MM.1S (cell line): ENCODE measurements around the gene MPDU1.

ENCODE experiments used
- DNase-seq: peaks from one replicate; pipeline ENCODE4 v3.0.0-alpha.2; 2015
- H2AFZ ChIP-seq: fragments of 300-600 bp; sonication (generic); 2 replicates; pipeline ENCODE4 v1.6.0; 2016; ENCODE audit warnings: antibody characterized with exemption, low read length
- H3F3A ChIP-seq: fragments of 300-600 bp; sonication (generic); 2 replicates; pipeline ENCODE4 v1.6.1; 2016; ENCODE audit warnings: mild to moderate bottlenecking, antibody characterized with exemption, low read length, moderate library complexity, mixed read lengths; ENCODE audit not compliant: insufficient read depth
- H3K27ac ChIP-seq: fragments of 300-600 bp; sonication (generic); 2 replicates; pipeline ENCODE4 v1.5.1; 2016; ENCODE audit warnings: mild to moderate bottlenecking, low read length
- H3K27me3 ChIP-seq: fragments of 300-600 bp; sonication (generic); replicated peaks from 2 replicates; pipeline ENCODE4 v1.6.0; 2016; ENCODE audit warnings: low read length; ENCODE audit not compliant: insufficient read depth
- H3K36me3 ChIP-seq: fragments of 300-600 bp; sonication (generic); replicated peaks from 2 replicates; pipeline ENCODE4 v1.6.1; 2016; ENCODE audit warnings: mild to moderate bottlenecking, low read length, mixed read lengths; ENCODE audit not compliant: insufficient read depth
- H3K4me1 ChIP-seq: fragments of 300-600 bp; sonication (generic); 2 replicates; pipeline ENCODE4 v1.6.1; 2016; ENCODE audit warnings: low read length, mixed read lengths
- H3K4me2 ChIP-seq: fragments of 300-600 bp; sonication (generic); 2 replicates; pipeline ENCODE4 v1.6.0; 2016; ENCODE audit warnings: low read depth, low read length
- H3K4me3 ChIP-seq: fragments of 300-600 bp; sonication (generic); 2 replicates; pipeline ENCODE4 v1.5.1; 2016; ENCODE audit warnings: low read length, mixed read lengths
- H3K79me2 ChIP-seq: fragments of 300-600 bp; sonication (generic); 2 replicates; pipeline ENCODE4 v1.6.1; 2016; ENCODE audit warnings: mixed run types, low read length, mixed read lengths
- H3K9ac ChIP-seq: fragments of 300-600 bp; sonication (generic); 2 replicates; pipeline ENCODE4 v1.6.1; 2016; ENCODE audit warnings: low read length, mixed read lengths
- H3K9me2 ChIP-seq: fragments of 300-600 bp; sonication (generic); replicated peaks from 2 replicates; pipeline ENCODE4 v1.6.1; 2016; ENCODE audit warnings: mild to moderate bottlenecking, low read length, mixed read lengths; ENCODE audit not compliant: insufficient read depth
- H3K9me3 ChIP-seq: fragments of 300-600 bp; sonication (generic); replicated peaks from 2 replicates; pipeline ENCODE4 v1.6.1; 2016; ENCODE audit warnings: mild to moderate bottlenecking, low read length, mixed read lengths; ENCODE audit not compliant: insufficient read depth
- H4K20me1 ChIP-seq: fragments of 300-600 bp; sonication (generic); 2 replicates; pipeline ENCODE4 v1.6.1; 2016; ENCODE audit warnings: mild to moderate bottlenecking, low read length, moderate library complexity, mixed read lengths; ENCODE audit not compliant: insufficient read depth
- EZH2 ChIP-seq: fragments of 300-600 bp; sonication (generic); optimal IDR thresholded peaks from 2 replicates; pipeline ENCODE3; 2017; ENCODE audit warnings: low read depth, mild to moderate bottlenecking, antibody characterized with exemption, low read length, mixed read lengths
- EZH2phosphoT487 ChIP-seq: fragments of 300-600 bp; sonication (generic); IDR thresholded peaks from 2 replicates; pipeline ENCODE4 v1.6.1; 2018; ENCODE audit warnings: antibody characterized with exemption, low read length
- TF ChIP-seq, protein P1 (sequence below): fragments of 300-600 bp; sonication (generic); IDR thresholded peaks from 2 replicates; pipeline ENCODE4 v1.5.1; 2016; ENCODE audit warnings: antibody characterized with exemption, low read length, mixed read lengths

The MPDU1 gene

DNA sequence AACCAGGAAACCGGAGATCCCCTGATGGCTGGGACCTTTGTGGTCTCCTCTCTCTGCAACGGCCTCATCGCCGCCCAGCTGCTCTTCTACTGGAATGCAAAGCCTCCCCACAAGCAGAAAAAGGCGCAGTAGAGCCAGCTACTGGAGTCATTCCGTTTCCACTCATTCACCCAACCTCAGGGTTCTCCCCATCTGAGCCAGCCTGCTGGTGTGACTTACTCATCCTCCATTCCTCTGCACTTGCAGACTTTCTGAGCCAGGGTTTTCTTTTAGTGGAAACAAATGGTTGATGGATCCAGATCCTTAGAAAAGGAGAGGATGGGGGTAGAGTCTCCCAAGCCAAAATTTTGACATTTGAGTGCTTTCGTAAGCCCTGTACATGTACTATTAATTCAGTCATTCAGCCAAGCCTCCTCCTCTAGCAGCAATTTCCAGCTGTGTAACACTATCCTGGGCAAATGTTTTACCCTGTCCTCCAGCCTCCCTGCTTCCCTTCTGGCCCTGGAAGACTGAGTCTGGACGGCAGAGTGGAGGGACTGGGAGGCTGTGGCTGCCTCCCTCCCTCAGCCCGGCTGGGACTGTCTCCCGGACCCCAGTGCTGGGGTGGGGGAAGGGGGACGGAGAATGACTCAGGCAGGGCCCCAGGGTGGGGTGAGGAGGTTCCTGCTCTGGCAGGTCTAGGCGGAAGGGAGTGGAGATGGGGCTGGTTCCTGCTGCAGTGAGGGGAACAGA, 3.9 kb downstream of the MPDU1 start:
- Histone ChIP-seq H3F3A (peaks cover 11% of the 10 kb centered on the region; the same call in 1 of the 2 replicates), H3K4me1 (peaks cover 10% of the 10 kb centered on the region), H3K79me2 (peaks cover 34% of the 10 kb centered on the region), H3K9ac (no peak overlapping the region), H3K9me3 (no peaks in the 10 kb centered on the region), H2AFZ (no peak overlapping the region), H3K9me2 (no peaks in the 10 kb centered on the region), H3K4me2 (no peak overlapping the region), H3K27ac (no peak overlapping the region), H3K27me3 (no peaks in the 10 kb centered on the region), H3K36me3 (no peaks in the 10 kb centered on the region), H4K20me1 (no peaks in the 10 kb centered on the region), H3K4me3 (no peak overlapping the region)
- no peak for DNase-seq
- TF ChIP-seq EZH2phosphoT487, result no peak
- TF ChIP-seq EZH2, result no peak
- TF ChIP-seq, protein P1, sequence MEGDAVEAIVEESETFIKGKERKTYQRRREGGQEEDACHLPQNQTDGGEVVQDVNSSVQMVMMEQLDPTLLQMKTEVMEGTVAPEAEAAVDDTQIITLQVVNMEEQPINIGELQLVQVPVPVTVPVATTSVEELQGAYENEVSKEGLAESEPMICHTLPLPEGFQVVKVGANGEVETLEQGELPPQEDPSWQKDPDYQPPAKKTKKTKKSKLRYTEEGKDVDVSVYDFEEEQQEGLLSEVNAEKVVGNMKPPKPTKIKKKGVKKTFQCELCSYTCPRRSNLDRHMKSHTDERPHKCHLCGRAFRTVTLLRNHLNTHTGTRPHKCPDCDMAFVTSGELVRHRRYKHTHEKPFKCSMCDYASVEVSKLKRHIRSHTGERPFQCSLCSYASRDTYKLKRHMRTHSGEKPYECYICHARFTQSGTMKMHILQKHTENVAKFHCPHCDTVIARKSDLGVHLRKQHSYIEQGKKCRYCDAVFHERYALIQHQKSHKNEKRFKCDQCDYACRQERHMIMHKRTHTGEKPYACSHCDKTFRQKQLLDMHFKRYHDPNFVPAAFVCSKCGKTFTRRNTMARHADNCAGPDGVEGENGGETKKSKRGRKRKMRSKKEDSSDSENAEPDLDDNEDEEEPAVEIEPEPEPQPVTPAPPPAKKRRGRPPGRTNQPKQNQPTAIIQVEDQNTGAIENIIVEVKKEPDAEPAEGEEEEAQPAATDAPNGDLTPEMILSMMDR, result no peak

DNA sequence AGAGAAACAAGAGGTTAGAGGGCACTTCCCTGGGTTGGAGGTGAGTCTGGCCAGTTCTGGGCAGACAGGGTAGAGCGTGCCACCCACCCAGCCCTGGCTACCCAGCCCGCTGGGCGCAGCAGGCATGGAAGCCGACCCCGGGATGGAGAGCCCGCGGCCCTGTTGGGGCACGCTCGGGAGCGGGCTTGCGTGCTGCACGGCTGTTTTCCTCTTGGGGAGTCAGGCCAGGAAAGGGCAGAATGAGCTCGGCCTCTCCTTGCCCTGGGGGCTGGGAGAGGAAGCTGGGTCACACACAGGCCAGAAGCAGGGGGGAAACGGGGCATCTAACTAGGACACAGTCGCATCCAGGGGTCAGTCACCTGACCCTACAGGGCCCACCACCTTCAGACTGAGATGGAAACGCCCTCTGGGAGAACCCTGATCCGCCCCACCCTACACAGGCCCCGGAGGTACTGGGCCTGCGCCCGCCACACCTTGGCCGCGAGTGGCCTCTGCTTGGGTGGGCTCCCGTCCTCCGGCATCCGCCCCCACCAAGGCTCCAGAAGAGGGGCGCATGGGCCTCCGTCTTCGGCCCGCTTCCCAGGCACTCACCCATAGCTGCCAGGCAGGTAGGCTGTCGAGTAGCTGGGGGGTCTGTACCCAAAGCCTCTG, 5.0 kb downstream of the MPDU1 start:
- TF ChIP-seq, protein P1, result no peak
- no peak for TF ChIP-seq EZH2phosphoT487
- TF ChIP-seq EZH2, result no peak
- Histone ChIP-seq H3K9me2 (no peaks in the 10 kb centered on the region), H3K4me2 (no peak overlapping the region), H3K27ac (no peak overlapping the region), H3K79me2 (peaks cover 26% of the 10 kb centered on the region), H4K20me1 (no peaks in the 10 kb centered on the region), H3K9ac (no peak overlapping the region), H3K9me3 (no peaks in the 10 kb centered on the region), H3K4me3 (no peak overlapping the region), H3K4me1 (0 out of 2 replicates have a peak, but pooled peaks cover 2% of the 10 kb centered on the region), H3K36me3 (no peaks in the 10 kb centered on the region), H2AFZ (no peak overlapping the region), H3F3A (peaks cover 12% of the 10 kb centered on the region; the same call in 1 of the 2 replicates), H3K27me3 (no peaks in the 10 kb centered on the region)
- DNase-seq, result no peak

DNA sequence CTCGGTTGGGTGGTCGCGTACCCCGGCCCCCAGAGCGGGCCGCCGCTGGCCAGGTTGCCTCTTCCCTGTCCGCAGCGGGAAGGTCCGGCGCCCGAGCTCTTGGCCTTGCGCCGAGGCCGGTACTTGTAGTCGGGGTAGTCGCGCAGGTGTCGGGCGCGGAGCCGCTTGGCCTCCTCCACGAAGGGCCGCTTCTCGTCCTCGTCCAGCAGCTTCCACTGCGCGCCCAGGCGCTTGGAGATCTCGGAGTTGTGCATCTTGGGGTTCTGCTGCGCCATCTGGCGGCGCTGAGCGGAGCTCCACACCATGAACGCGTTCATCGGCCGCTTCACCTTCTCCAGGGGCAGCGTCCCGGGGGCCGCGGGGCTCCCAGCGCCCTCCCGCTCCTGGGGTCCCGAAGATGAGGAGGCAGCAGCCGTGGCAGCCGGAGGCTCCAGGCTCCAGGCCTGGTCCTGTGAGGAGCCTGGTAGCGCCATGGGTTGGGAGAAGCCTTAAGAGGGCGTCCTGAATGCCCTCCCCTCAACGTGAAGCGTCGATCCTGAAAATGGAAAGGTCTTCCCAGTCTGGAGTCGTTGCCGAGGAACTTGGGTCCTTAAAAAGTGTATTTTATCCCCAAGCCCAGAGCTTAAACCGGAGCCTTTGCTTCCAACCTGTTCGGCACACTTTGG, 5.7 kb downstream of the MPDU1 start:
- H3K36me3 ChIP-seq, result no peaks in the 10 kb centered on the region
- H3K4me3 ChIP-seq, result no peak overlapping the region
- no peaks in the 10 kb centered on the region for H3K9me3 ChIP-seq
- H3K4me1 ChIP-seq, result 0 out of 2 replicates have a peak, but pooled peaks cover 2% of the 10 kb centered on the region
- H2AFZ ChIP-seq, result no peak overlapping the region
- H3K27ac ChIP-seq, result no peak overlapping the region
- no peaks in the 10 kb centered on the region for H4K20me1 ChIP-seq
- H3F3A ChIP-seq, result peaks cover 9% of the 10 kb centered on the region; the same call in 1 of the 2 replicates
- H3K9ac ChIP-seq, result no peak overlapping the region
- H3K4me2 ChIP-seq, result no peak overlapping the region
- peaks cover 23% of the 10 kb centered on the region for H3K79me2 ChIP-seq
- TF ChIP-seq, protein P1, result no peak; the same call in 1 of the 2 replicates
- TF ChIP-seq EZH2 (no peak), EZH2phosphoT487 (no peak)
- H3K27me3 ChIP-seq, result no peaks in the 10 kb centered on the region
- no peak for DNase-seq
- H3K9me2 ChIP-seq, result no peaks in the 10 kb centered on the region
